Endothelial cell of umbilical vein (primary cell): ENCODE measurements around the gene TREML2. TPM values are rescaled to one million over a fixed set of nuclear protein-coding genes. Genes with fewer than 3 reads are reported as not detected.

Experiments used
- BruUV-seq: library from RNA; stranded (reverse); fragments of 400-500 nt; replicated peaks from 2 replicates; lab custom pipeline; 2021; lab: Mats Ljungman, UMichigan
- CTCF ChIA-PET: fragments of 300-600, 350-600 bp; sonication (Branson Sonifier 250); formaldehyde crosslinking; loops from one replicate; lab custom pipeline; 2021; ENCODE audit warnings: antibody characterized with exemption, inconsistent platforms; lab: Charles Lee
- POLR2A ChIA-PET: fragments of 300-600, 350-600 bp; sonication (Branson Sonifier 250); formaldehyde crosslinking; loops from one replicate; lab custom pipeline; 2021; ENCODE audit warnings: antibody characterized with exemption, inconsistent platforms; lab: Charles Lee
- DNase-seq: peaks from one replicate; pipeline ENCODE4 v3.0.0-alpha.2; 2011; ENCODE audit warnings: low read depth, low spot score
- FAIRE-seq: peaks from 2 replicates; lab custom pipeline; 2011; peaks lifted over from hg19 to GRCh38; lab: Jason Lieb, UNC
- H2AFZ ChIP-seq: 2 replicates; pipeline ENCODE4 v1.6.0; 2012; ENCODE audit warnings: low read depth, low read length, control low read depth, inconsistent platforms
- H3K27ac ChIP-seq: 2 replicates; pipeline ENCODE4 v1.5.1; 2011; ENCODE audit warnings: low read depth, mild to moderate bottlenecking, control low read depth, low read length, moderate library complexity; ENCODE audit not compliant: insufficient read depth
- H3K27me3 ChIP-seq, 2 experiments: 2 replicates each; pipeline versions ENCODE4 v1.6.0 to v1.6.1; 2011; ENCODE audit warnings: low read length in 2 of 2, mixed read lengths in 1 of 2; ENCODE audit not compliant: control insufficient read depth in 2 of 2, insufficient read depth in 2 of 2
- H3K36me3 ChIP-seq, 2 experiments: 2 replicates in 1 of 2; 3 replicates in 1 of 2; pipeline ENCODE4 v1.5.1; 2011; ENCODE audit warnings: low read length in 2 of 2, mild to moderate bottlenecking in 1 of 2, moderate library complexity in 1 of 2; ENCODE audit not compliant: control insufficient read depth in 2 of 2, insufficient read depth in 2 of 2; ENCODE audit errors: extremely low read depth in 1 of 2
- H3K4me1 ChIP-seq: 3 replicates; pipeline ENCODE4 v1.5.1; 2011; ENCODE audit warnings: mild to moderate bottlenecking, low read length; ENCODE audit not compliant: control insufficient read depth, insufficient read depth; ENCODE audit errors: extremely low read depth
- H3K4me2 ChIP-seq: 2 replicates; pipeline ENCODE4 v1.6.1; 2011; ENCODE audit warnings: low read length, control low read depth, mixed read lengths; ENCODE audit not compliant: insufficient read depth
- H3K4me3 ChIP-seq, 3 experiments: fragments of 200-600 bp in 1 of 3; sonication (generic), shearing (Covaris generic) in 1 of 3; replicated peaks in 1 of 3; 2 replicates each; pipeline ENCODE4 v1.5.1; 2011 to 2016; ENCODE audit warnings: control low read depth in 3 of 3, low read length in 3 of 3, mild to moderate bottlenecking in 2 of 3, inconsistent platforms in 1 of 3, low read depth in 1 of 3, moderate library complexity in 1 of 3; ENCODE audit not compliant: insufficient read depth in 1 of 3
- H3K79me2 ChIP-seq: 2 replicates; pipeline ENCODE4 v1.6.0; 2012; ENCODE audit warnings: low read length, inconsistent platforms; ENCODE audit not compliant: control insufficient read depth, insufficient read depth
- H3K9ac ChIP-seq: replicated peaks from 2 replicates; pipeline ENCODE3; 2011; ENCODE audit warnings: low read length, control low read depth; ENCODE audit not compliant: insufficient read depth; ENCODE audit errors: extremely low read depth
- H3K9me1 ChIP-seq: replicated peaks from 3 replicates; pipeline ENCODE4 v1.6.0; 2011; ENCODE audit warnings: mild to moderate bottlenecking, low read length; ENCODE audit not compliant: control insufficient read depth, insufficient read depth; ENCODE audit errors: extremely low read depth
- H3K9me3 ChIP-seq: replicated peaks from 2 replicates; pipeline ENCODE4 v1.5.1; 2012; ENCODE audit warnings: low read length, inconsistent platforms; ENCODE audit not compliant: control insufficient read depth, insufficient read depth
- H4K20me1 ChIP-seq: replicated peaks from 2 replicates; pipeline ENCODE3; 2011; ENCODE audit warnings: mild to moderate bottlenecking, low read length; ENCODE audit not compliant: control insufficient read depth, insufficient read depth; ENCODE audit errors: extremely low read depth
- EZH2 ChIP-seq: IDR thresholded peaks from 2 replicates; pipeline ENCODE4 v1.6.1; 2012; ENCODE audit warnings: borderline replicate concordance, low read depth, mild to moderate bottlenecking, moderate library complexity, low read length, inconsistent platforms; ENCODE audit not compliant: severe bottlenecking
- FOS ChIP-seq: IDR thresholded peaks from 2 replicates; pipeline ENCODE4 v1.6.1; 2011; ENCODE audit warnings: mild to moderate bottlenecking, low read length, moderate library complexity, borderline replicate concordance; ENCODE audit not compliant: insufficient read depth
- GATA2 ChIP-seq: IDR thresholded peaks from 2 replicates; pipeline ENCODE4 v1.7.0; 2011; ENCODE audit warnings: low read depth, mild to moderate bottlenecking, moderate library complexity, mixed read lengths, low read length; ENCODE audit not compliant: insufficient read length, insufficient read depth
- JUN ChIP-seq: IDR thresholded peaks from 2 replicates; pipeline ENCODE4 v1.6.1; 2011; ENCODE audit warnings: borderline replicate concordance, low read depth; ENCODE audit not compliant: insufficient read length, insufficient read depth
- MYC ChIP-seq: IDR thresholded peaks from one replicate; pipeline ENCODE4 v1.6.1; 2011; ENCODE audit warnings: mild to moderate bottlenecking, low read depth, low read length
- POLR2A ChIP-seq: IDR thresholded peaks from 2 replicates; pipeline ENCODE4 v1.6.1; 2012; ENCODE audit warnings: low read depth, mild to moderate bottlenecking, control low read depth, low read length
- POLR2AphosphoS5 ChIP-seq: IDR thresholded peaks from 2 replicates; pipeline ENCODE4 v1.6.1; 2012; ENCODE audit warnings: low read depth, mild to moderate bottlenecking, control low read depth, low read length, moderate library complexity; ENCODE audit not compliant: insufficient read depth
- dilution Hi-C: fragments of 300-500 bp; cut with MboI; formaldehyde crosslinking; loops from one replicate; pipeline ENCODE4 v1.15.0; 2019; ENCODE audit warnings: low sequenced_read_pairs; ENCODE audit not compliant: extremely low pct_ligation_motif_present
- intact Hi-C: fragments of 100-400 bp; cut with micrococcal nuclease; formaldehyde crosslinking; loops from one replicate; pipeline ENCODE4 v1.10.0; 2022
- polyA plus RNA-seq, 4 experiments: library from polyadenylated mRNA; depleted of rRNA in 3 of 4; stranded (reverse) in 3 of 4; unstranded in 1 of 4; fragments of >200 nt; gene quantifications; 2 replicates each; pipeline versions ENCODE4 v1.2.1 to v1.2.3, GENCODE V29; 2011 to 2012; ENCODE audit warnings: missing spikeins in 1 of 4
- total RNA-seq: library from RNA; stranded (reverse); gene quantifications from 2 replicates; pipeline ENCODE4 v1.2.3, GENCODE V29; 2021
- TF ChIP-seq, protein P1 (sequence below): IDR thresholded peaks from 2 replicates; pipeline ENCODE4 v1.6.1; 2011; ENCODE audit not compliant: insufficient read depth, insufficient read length
- TF ChIP-seq, protein P2 (sequence below), 2 donors: IDR thresholded peaks; 1 replicate in 1 of 2; 2 replicates in 1 of 2; pipeline ENCODE4 v1.5.1; 2011; ENCODE audit warnings: low read length in 2 of 2, mild to moderate bottlenecking in 2 of 2, moderate library complexity in 2 of 2, control low read depth in 1 of 2, inconsistent platforms in 1 of 2, low read depth in 1 of 2; ENCODE audit not compliant: insufficient read depth in 1 of 2; ENCODE audit errors: extremely low read depth in 1 of 2

Gene TREML2
- total and polyA plus RNA-seq, 2 donors (not counting 3 experiments of a cell fraction or from before 2014, with no cell fraction given), result not detected

DNA sequence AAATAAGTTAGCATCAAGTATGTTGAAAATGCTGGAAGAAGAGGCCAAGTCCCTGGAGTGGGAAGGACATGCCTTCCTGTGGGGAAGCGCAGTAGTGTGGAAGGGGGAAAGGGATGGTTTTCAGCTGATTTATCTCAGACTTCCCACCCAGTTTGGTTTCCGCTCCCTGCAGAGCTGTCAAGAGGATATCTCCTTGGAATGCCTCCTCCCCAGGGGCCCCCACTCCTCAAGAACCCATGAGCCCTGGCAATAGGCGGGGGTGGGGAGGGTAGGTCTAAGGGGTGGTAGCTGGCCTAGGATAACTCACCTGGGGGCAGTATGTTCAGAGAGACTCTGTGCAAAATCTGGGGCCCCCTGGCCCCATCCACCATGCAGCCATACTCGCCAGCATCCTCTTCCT is 47.5 kb downstream of the TREML2 start:
- no peak overlapping the region for H3K27ac ChIP-seq
- H3K4me3 ChIP-seq, result no peak overlapping the region
- CTCF ChIA-PET, result interaction anchor here (1.0 kb wide), 1 partner anchor 52 kb away, joined by 3 read pairs; no protein-coding TSS in a partner anchor
- H3K9me1 ChIP-seq, result no peaks in the 10 kb centered on the region
- POLR2A ChIA-PET, result no interaction called here
- no peaks in the 10 kb centered on the region for H3K4me1 ChIP-seq
- no peaks in the 10 kb centered on the region for H3K36me3 ChIP-seq
- no peak for FAIRE-seq
- peaks cover 0 to 2% of the 10 kb centered on the region in 2 experiments for H3K27me3 ChIP-seq
- H3K9ac ChIP-seq, result no peak overlapping the region
- dilution Hi-C loops, result no loop called here
- H3K4me2 ChIP-seq, result no peak overlapping the region
- no peaks in the 10 kb centered on the region for H4K20me1 ChIP-seq
- H2AFZ ChIP-seq, result no peak overlapping the region
- H3K79me2 ChIP-seq, result no peaks in the 10 kb centered on the region
- DNase-seq, result no peak
- TF ChIP-seq POLR2AphosphoS5, result no peak
- no peak for TF ChIP-seq GATA2
- TF ChIP-seq MYC, result no peak
- TF ChIP-seq EZH2, result no peak
- no peak for TF ChIP-seq POLR2A
- TF ChIP-seq JUN, result no peak
- TF ChIP-seq FOS, result no peak
- TF ChIP-seq, protein P1, sequence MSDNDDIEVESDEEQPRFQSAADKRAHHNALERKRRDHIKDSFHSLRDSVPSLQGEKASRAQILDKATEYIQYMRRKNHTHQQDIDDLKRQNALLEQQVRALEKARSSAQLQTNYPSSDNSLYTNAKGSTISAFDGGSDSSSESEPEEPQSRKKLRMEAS, result no peak
- TF ChIP-seq, protein P2, sequence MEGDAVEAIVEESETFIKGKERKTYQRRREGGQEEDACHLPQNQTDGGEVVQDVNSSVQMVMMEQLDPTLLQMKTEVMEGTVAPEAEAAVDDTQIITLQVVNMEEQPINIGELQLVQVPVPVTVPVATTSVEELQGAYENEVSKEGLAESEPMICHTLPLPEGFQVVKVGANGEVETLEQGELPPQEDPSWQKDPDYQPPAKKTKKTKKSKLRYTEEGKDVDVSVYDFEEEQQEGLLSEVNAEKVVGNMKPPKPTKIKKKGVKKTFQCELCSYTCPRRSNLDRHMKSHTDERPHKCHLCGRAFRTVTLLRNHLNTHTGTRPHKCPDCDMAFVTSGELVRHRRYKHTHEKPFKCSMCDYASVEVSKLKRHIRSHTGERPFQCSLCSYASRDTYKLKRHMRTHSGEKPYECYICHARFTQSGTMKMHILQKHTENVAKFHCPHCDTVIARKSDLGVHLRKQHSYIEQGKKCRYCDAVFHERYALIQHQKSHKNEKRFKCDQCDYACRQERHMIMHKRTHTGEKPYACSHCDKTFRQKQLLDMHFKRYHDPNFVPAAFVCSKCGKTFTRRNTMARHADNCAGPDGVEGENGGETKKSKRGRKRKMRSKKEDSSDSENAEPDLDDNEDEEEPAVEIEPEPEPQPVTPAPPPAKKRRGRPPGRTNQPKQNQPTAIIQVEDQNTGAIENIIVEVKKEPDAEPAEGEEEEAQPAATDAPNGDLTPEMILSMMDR (IDR thresholded peaks at IDR 0.05; ENCODE audit: extremely low read depth in 1 of 2, insufficient read depth in 1 of 2, low read depth in 1 of 2, low read length in 2 of 2), result no peak
- no peaks in the 10 kb centered on the region for H3K9me3 ChIP-seq
- intact Hi-C loops, result no loop called here
- no TSS peak for BruUV-seq
